NCI-H1694 (cell line): ENCODE data around the gene SLAMF8.

Experiments
- DNase-seq: peaks from one replicate; lab custom pipeline; 2025; lab: John Stamatoyannopoulos, UW

Gene SLAMF8

GRCh38 chr1:159873530-159874143, 47.0 kb downstream of the SLAMF8 start:
- no peak for DNase-seq

DNA sequence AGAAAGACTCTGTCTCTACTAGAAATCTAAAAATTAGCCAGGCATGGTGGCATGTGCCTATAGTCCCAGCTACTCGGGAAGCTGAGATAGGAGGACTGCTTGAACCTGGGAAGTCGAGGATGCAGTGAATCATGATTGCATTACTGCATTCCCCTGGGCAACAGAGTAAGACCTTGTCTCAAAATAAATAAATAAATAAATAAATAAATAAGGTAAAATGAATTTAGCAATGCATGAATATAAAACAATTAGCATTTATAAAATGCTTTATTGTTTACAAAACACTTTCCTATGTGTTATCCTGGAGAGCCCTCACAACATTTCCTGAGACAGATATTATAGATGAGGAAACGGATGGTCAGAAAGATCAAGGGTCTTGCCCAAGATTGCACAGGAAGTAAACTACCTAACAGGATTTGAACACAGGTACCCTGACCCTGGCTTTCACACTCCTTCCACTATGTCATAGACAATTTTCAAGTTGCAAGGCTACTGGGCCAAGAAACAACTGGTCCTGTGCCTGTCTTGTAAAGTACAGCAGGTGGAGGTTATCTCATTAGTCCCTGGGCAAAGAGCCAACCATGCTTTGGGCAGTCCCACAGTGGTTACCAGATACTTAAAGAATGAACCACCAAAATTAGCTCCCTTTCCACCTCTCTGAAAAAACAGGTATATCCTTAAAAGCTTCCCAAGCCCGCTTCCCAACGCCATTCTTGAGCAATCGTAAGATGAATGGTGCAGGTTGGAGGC, 51.2 kb downstream of the SLAMF8 start:
- DNase-seq = no peak

DNA sequence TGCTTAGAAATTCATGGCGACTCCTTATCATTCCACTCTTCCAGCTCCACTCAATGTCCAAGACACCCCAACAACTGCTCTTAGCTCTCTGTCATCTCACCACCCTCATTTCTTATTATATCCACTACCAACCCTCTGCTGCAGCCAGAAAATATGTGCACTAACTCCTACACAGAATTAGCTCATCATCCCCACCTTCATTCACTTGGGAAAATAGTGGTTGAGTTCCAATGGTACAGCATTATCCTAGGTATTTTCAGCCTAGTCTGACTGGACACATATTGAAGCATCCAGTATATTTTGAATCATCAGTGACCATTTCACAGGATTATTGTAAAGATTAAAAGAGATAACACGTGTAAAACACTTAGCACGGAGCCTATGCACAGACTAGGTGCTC, 52.5 kb downstream of the SLAMF8 start:
- no peak for DNase-seq

GRCh38 chr1:159879977-159880376, 53.3 kb downstream of the SLAMF8 start:
- DNase-seq = no peak

- DNase-seq = no peak
Measured at GRCh38 chr1:159880430-159880829, 53.8 kb downstream of the SLAMF8 start.

DNA sequence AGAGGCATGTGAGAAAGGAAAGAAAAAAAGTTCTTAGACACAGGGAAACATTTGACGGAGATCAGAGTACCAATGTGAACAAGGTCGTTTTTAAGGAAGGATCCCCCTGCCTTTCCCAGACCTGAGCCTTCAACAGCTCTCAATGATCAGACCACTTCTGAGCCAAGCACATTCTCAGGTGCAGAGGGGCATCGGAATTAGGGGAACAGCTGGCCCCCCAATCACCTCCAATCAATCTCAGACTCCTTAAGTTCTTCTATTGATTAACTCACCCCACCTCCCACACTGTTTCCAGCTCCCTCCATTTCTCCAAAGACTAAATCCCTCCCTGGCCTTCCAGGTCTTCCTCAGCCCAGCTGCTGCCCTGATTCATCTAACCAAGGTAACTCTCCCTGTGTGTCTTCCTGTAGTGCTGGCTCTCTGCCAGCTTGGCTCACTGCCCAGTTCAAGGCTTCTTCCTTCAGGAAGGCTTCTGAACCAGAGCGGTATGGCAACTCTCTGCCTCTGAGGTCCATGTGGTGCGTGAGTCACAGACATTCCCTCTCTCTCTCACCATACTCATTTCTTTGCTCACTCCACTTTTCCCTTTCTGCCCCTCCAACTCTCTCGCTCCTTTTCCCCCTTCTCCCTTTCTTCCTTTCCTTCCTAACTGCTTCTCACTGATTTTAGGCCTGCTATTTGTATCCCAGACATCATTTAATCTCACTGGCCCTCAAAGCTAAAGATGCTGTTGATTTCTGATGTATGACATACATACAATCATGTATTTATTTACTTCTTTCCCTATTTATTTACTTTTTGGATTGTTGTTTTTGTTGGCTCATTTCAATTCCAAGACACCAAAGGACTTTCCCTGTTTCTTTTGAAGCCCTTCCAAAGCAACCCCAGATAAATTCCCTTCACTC, 55.2 kb downstream of the SLAMF8 start:
- DNase-seq = no peak

DNA sequence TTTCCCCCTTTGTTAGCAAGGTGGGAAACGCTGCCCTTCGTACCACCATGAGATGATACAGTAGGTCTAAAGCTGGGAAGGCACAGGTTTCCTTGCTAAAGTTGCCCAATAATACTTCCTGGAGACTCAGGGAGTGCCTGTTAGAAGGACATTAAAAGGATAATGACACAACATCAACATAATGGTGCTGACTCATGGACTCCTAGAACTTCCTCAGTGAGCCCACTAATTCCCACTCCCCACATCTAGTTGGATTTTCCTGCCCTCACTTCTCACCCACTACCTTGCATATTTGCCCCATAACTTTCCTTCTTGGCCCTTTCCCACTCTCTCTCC, 55.8 kb downstream of the SLAMF8 start:
- DNase-seq = no peak

GRCh38 chr1:159883134-159883533, 56.5 kb downstream of the SLAMF8 start:
- no peak for DNase-seq

DNA sequence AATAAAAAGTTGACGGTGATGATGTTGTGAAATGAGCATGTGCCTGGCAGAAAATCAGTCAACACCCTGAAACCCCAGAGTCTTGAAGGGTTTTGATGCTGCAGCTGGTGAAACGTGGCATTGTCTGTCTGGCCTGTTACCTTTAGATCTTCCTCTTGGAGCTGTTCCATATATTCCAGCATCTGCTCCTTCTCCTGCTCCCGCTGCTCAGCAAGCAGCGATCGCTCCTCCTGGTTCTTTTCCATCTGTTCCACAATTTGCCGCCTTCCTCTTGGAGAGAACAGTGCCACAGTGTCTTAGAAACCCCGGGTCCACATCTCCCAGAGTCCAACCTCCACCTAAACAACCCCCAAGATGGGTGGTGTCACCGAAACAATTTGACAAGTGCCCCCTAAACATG, 57.6 kb downstream of the SLAMF8 start:
- peak; percentile 54 for DNase-seq
